H1 (cell line): Measurements from ENCODE around the gene DHX29. TPM values are rescaled to one million over a fixed set of nuclear protein-coding genes. Genes with fewer than 3 reads are reported as not detected.

Experiments used
- CTCF ChIA-PET: fragments of 300-600 bp; sonication (Branson Sonifier 250); formaldehyde crosslinking; loops from one replicate; lab custom pipeline; 2021; ENCODE audit not compliant: partially characterized antibody; lab: Charles Lee
- POLR2A ChIA-PET: fragments of 300-600 bp; sonication (Branson Sonifier 250); formaldehyde crosslinking; loops from one replicate; lab custom pipeline; 2021; ENCODE audit warnings: inconsistent platforms; ENCODE audit not compliant: partially characterized antibody; lab: Charles Lee
- DNase-seq, 2 experiments: peaks; one replicate each; pipeline versions ENCODE4 v3.0.0 to v3.0.0-alpha.2; 2010 to 2022; ENCODE audit warnings: low spot score in 2 of 2, low read depth in 1 of 2, mixed read lengths in 1 of 2
- FAIRE-seq: peaks from 2 replicates; lab custom pipeline; 2011; peaks lifted over from hg19 to GRCh38; lab: Jason Lieb, UNC
- H2AFZ ChIP-seq: 2 replicates; pipeline ENCODE4 v1.8.1; 2012; ENCODE audit warnings: low read length, inconsistent platforms
- H2AK5ac ChIP-seq: 2 replicates; pipeline ENCODE4 v1.6.1; 2013; ENCODE audit warnings: low read depth, low read length
- H2BK120ac ChIP-seq: replicated peaks from 2 replicates; pipeline ENCODE3; 2013; ENCODE audit warnings: low read depth, low read length, inconsistent platforms
- H2BK12ac ChIP-seq: 2 replicates; pipeline ENCODE4 v1.6.1; 2013; ENCODE audit warnings: low read depth, low read length
- H2BK15ac ChIP-seq: 2 replicates; pipeline ENCODE4 v1.6.1; 2013; ENCODE audit warnings: low read length
- H2BK20ac ChIP-seq: 2 replicates; pipeline ENCODE4 v1.6.1; 2013; ENCODE audit warnings: low read length
- H2BK5ac ChIP-seq: 2 replicates; pipeline ENCODE4 v1.6.1; 2013; ENCODE audit warnings: low read depth, low read length
- H3K14ac ChIP-seq: 2 replicates; pipeline ENCODE4 v1.6.1; 2013; ENCODE audit warnings: inconsistent platforms; ENCODE audit not compliant: insufficient read length
- H3K18ac ChIP-seq: 2 replicates; pipeline ENCODE4 v1.6.1; 2013; ENCODE audit warnings: low read length; ENCODE audit errors: extremely low read depth
- H3K23ac ChIP-seq: 2 replicates; pipeline ENCODE4 v1.6.1; 2013; ENCODE audit warnings: inconsistent platforms; ENCODE audit not compliant: insufficient read length
- H3K23me2 ChIP-seq: 2 replicates; pipeline ENCODE4 v1.6.1; 2013; ENCODE audit warnings: low read depth, low read length
- H3K27ac ChIP-seq: 2 replicates; pipeline ENCODE4 v1.6.1; 2011; ENCODE audit warnings: low read depth, low read length, inconsistent platforms
- H3K27me3 ChIP-seq, 4 experiments: replicated peaks in 1 of 4; 1 replicate in 1 of 4; 2 replicates in 3 of 4; pipeline versions ENCODE4 v1.6.1 to v1.8.1; 2011 to 2013; ENCODE audit warnings: low read length in 3 of 4, mild to moderate bottlenecking in 3 of 4, inconsistent platforms in 2 of 4, mixed read lengths in 2 of 4, moderate library complexity in 1 of 4; ENCODE audit not compliant: control insufficient read depth in 3 of 4, insufficient read depth in 3 of 4; ENCODE audit errors: extremely low read depth in 1 of 4
- H3K36me3 ChIP-seq, 4 experiments: 2 replicates each; pipeline versions ENCODE4 v1.6.1 to v1.8.1; 2011 to 2013; ENCODE audit warnings: mild to moderate bottlenecking in 4 of 4, low read length in 3 of 4, moderate library complexity in 2 of 4, control low read depth in 1 of 4, inconsistent platforms in 1 of 4; ENCODE audit not compliant: insufficient read depth in 4 of 4, control insufficient read depth in 2 of 4
- H3K4ac ChIP-seq: replicated peaks from 2 replicates; pipeline ENCODE3; 2013; ENCODE audit warnings: low read length, low read depth, mixed read lengths, inconsistent platforms; ENCODE audit not compliant: insufficient read length
- H3K4me1 ChIP-seq, 4 experiments: replicated peaks in 1 of 4; 1 replicate in 1 of 4; 2 replicates in 3 of 4; pipeline versions ENCODE4 v1.6.1 to v1.8.1; 2011 to 2013; ENCODE audit warnings: low read length in 3 of 4, inconsistent platforms in 2 of 4, mixed read lengths in 1 of 4; ENCODE audit not compliant: insufficient read depth in 4 of 4, control insufficient read depth in 3 of 4
- H3K4me2 ChIP-seq, 2 experiments: 2 replicates each; pipeline versions ENCODE4 v1.6.1 to v1.8.1; 2011 to 2013; ENCODE audit warnings: low read depth in 2 of 2, low read length in 2 of 2, control low read depth in 1 of 2, inconsistent platforms in 1 of 2, mild to moderate bottlenecking in 1 of 2; ENCODE audit not compliant: insufficient read depth in 1 of 2
- H3K4me3 ChIP-seq, 4 experiments: fragments of 200-600, 300-600 bp in 1 of 4; sonication (generic), shearing (Covaris generic), sonication (Bioruptor Twin) in 1 of 4; 2 replicates each; pipeline versions ENCODE4 v1.5.1 to v1.8.1; 2011 to 2016; ENCODE audit warnings: low read length in 4 of 4, low read depth in 3 of 4, control low read depth in 2 of 4, inconsistent platforms in 2 of 4, mild to moderate bottlenecking in 2 of 4, mixed read lengths in 1 of 4, moderate library complexity in 1 of 4; ENCODE audit not compliant: insufficient read depth in 2 of 4; ENCODE audit errors: extremely low read depth in 1 of 4
- H3K56ac ChIP-seq: replicated peaks from 2 replicates; pipeline ENCODE3; 2013; ENCODE audit warnings: low read depth, mild to moderate bottlenecking, mixed read lengths, low read length, inconsistent platforms; ENCODE audit not compliant: insufficient read length
- H3K79me1 ChIP-seq: 2 replicates; pipeline ENCODE4 v1.6.1; 2013; ENCODE audit warnings: low read depth, low read length, control low read depth
- H3K79me2 ChIP-seq, 2 experiments: 2 replicates each; pipeline versions ENCODE4 v1.6.1 to v1.8.1; 2012 to 2013; ENCODE audit warnings: low read length in 2 of 2, mild to moderate bottlenecking in 2 of 2, inconsistent platforms in 1 of 2; ENCODE audit not compliant: insufficient read depth in 2 of 2, control insufficient read depth in 1 of 2
- H3K9ac ChIP-seq, 4 experiments: replicated peaks in 1 of 4; 1 replicate in 1 of 4; 2 replicates in 3 of 4; pipeline versions ENCODE4 v1.6.1 to v1.8.1; 2011 to 2013; ENCODE audit warnings: low read depth in 3 of 4, low read length in 3 of 4, control low read depth in 2 of 4, mild to moderate bottlenecking in 2 of 4, moderate library complexity in 2 of 4, inconsistent platforms in 1 of 4; ENCODE audit errors: extremely low read depth in 1 of 4
- H3K9me3 ChIP-seq, 2 experiments: 2 replicates each; pipeline versions ENCODE4 v1.6.1 to v1.8.1; 2012 to 2013; ENCODE audit warnings: mild to moderate bottlenecking in 2 of 2, moderate library complexity in 2 of 2, control low read depth in 1 of 2, inconsistent platforms in 1 of 2, low read depth in 1 of 2, low read length in 1 of 2, mixed read lengths in 1 of 2; ENCODE audit not compliant: insufficient read depth in 2 of 2
- H4K20me1 ChIP-seq, 2 experiments: replicated peaks in 1 of 2; 2 replicates each; pipeline versions ENCODE3 to v1.8.1; 2011 to 2013; ENCODE audit warnings: inconsistent platforms in 2 of 2, low read length in 2 of 2, mild to moderate bottlenecking in 1 of 2; ENCODE audit not compliant: insufficient read depth in 2 of 2, control insufficient read depth in 1 of 2
- H4K5ac ChIP-seq: 2 replicates; pipeline ENCODE4 v1.6.1; 2013; ENCODE audit warnings: low read length, low read depth, mixed read lengths, inconsistent platforms; ENCODE audit not compliant: insufficient read length
- H4K8ac ChIP-seq: 2 replicates; pipeline ENCODE4 v1.8.0; 2013; ENCODE audit warnings: mild to moderate bottlenecking, moderate library complexity, low read length, inconsistent platforms; ENCODE audit not compliant: insufficient read depth; ENCODE audit errors: extremely low read depth
- H4K91ac ChIP-seq: replicated peaks from 2 replicates; pipeline ENCODE3; 2013; ENCODE audit warnings: low read length, mixed read lengths, inconsistent platforms; ENCODE audit not compliant: insufficient read length
- RAD21 ChIP-seq, 2 experiments: IDR thresholded peaks in 1 of 2; conservative IDR thresholded peaks in 1 of 2; 2 replicates each; pipeline ENCODE4 v1.6.1; 2011; ENCODE audit warnings: low read depth in 2 of 2, low read length in 2 of 2, improper control_type of control experiment in 1 of 2, inconsistent platforms in 1 of 2, mild to moderate bottlenecking in 1 of 2, moderate library complexity in 1 of 2
- WGBS, 2 experiments: shearing (Covaris generic) in 1 of 2; methylation state at CpG; one replicate each; pipeline versions ENCODE4 v1.1.6 to v1.1.7; 2013 to 2015; ENCODE audit warnings: low lambda C conversion rate in 2 of 2, mixed read lengths in 2 of 2, inconsistent platforms in 1 of 2, low coverage in 1 of 2, missing lambda C conversion rate in 1 of 2; ENCODE audit not compliant: insufficient replicate concordance in 2 of 2, insufficient coverage in 1 of 2, insufficient read length in 1 of 2; ENCODE audit errors: extremely low coverage in 1 of 2, missing lambda C conversion rate in 1 of 2; 5-methylcytosine and 5-hydroxymethylcytosine counted together
- polyA plus RNA-seq, 7 experiments: library from polyadenylated mRNA; depleted of rRNA in 3 of 7; stranded (reverse) in 5 of 7; unstranded in 2 of 7; fragments of >200 nt in 5 of 7; fragments of 200-250 nt in 2 of 7; gene quantifications; 1 replicate in 5 of 7; 2 replicates in 1 of 7; 4 replicates in 1 of 7; pipeline versions ENCODE4 v1.2.1 to v1.2.3, GENCODE V29; 2011 to 2013; ENCODE audit warnings: missing spikeins in 2 of 7, mixed read lengths in 2 of 7
- total RNA-seq: library from RNA; stranded (reverse); fragmentation: NEBNext Ultra II Directional; extraction: Animal tissue kit (Norgen Biotek cat#: 25700); gene quantifications from 2 replicates; pipeline ENCODE4 v1.2.1, GENCODE V29; 2021
- TF ChIP-seq, protein P1 (sequence below): IDR thresholded peaks from 2 replicates; pipeline ENCODE4 v1.6.1; 2012; ENCODE audit warnings: inconsistent platforms

Gene DHX29
- total and polyA plus RNA-seq, 2 of the 8 experiments (the other 6 are each of a cell fraction or from before 2014, with no cell fraction given), result 3.4 to 32.1 TPM

DNA sequence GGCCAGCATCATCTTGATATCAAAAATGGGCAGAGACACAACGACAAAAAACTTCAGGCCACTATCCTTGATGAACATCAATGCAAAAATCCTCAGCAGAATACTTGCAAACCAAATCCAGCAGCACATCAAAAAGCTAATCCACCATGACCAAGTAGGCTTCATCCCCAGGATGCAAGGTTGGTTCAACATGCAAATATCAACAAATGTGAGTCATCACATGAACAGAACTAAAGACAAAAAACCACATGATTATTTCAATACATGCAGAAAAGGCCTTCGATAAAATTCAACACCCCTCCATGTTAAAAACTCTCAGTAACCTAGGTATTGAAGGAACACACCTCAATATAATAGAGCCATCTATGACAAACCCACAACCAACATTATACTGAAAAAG, 8.8 kb upstream of the DHX29 start:
- POLR2A ChIA-PET, result interaction anchor here (1.2 to 1.8 kb wide), 2 partner anchors 8 to 10 kb away, joined by 3 to 8 read pairs; partner anchors contain the start of genes DHX29 and MTREX

More for the DNA sequence above, 8.8 kb upstream of the DHX29 start:
- no peaks in the 10 kb centered on the region; a peak in 2 of 8 replicates for H3K36me3 ChIP-seq
- H3K56ac ChIP-seq, result no peak overlapping the region
- no peak overlapping the region for H3K4me2 ChIP-seq
- H4K20me1 ChIP-seq, result peaks cover 4 to 7% of the 10 kb centered on the region in 2 experiments
- H4K5ac ChIP-seq, result no peak overlapping the region
- H4K91ac ChIP-seq, result no peak overlapping the region
- no peak for TF ChIP-seq RAD21 (IDR thresholded peaks at IDR 0.05 in 1 of 2, conservative IDR thresholded peaks at IDR 0.05 in 1 of 2; ENCODE audit: low read depth in 2 of 2, low read length in 2 of 2)
- TF ChIP-seq, protein P1, sequence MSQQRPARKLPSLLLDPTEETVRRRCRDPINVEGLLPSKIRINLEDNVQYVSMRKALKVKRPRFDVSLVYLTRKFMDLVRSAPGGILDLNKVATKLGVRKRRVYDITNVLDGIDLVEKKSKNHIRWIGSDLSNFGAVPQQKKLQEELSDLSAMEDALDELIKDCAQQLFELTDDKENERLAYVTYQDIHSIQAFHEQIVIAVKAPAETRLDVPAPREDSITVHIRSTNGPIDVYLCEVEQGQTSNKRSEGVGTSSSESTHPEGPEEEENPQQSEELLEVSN, result no peak
- peaks cover 0 to 3% (median 0%) of the 10 kb centered on the region in 4 experiments; a peak in 2 of 7 replicates for H3K4me1 ChIP-seq
- peaks cover 23 to 99% of the 10 kb centered on the region in 2 experiments for H3K79me2 ChIP-seq
- H4K8ac ChIP-seq, result no peak overlapping the region
- WGBS, 2 experiments, result 86% methylated on average over 2 of the region's 2 CpGs; no CpG with 5 or more reads in 1 of the 2 experiments
- no peaks in the 10 kb centered on the region for H3K9me3 ChIP-seq
- no peak for DNase-seq
- H3K23me2 ChIP-seq, result no peaks in the 10 kb centered on the region
- no peak overlapping the region for H2BK120ac ChIP-seq
- H3K23ac ChIP-seq, result no peak overlapping the region
- H2BK5ac ChIP-seq, result no peak overlapping the region
- H2BK12ac ChIP-seq, result no peak overlapping the region
- H3K14ac ChIP-seq, result no peak overlapping the region
- H3K4ac ChIP-seq, result no peak overlapping the region
- CTCF ChIA-PET, result no interaction called here
- H3K27me3 ChIP-seq, result no peaks in the 10 kb centered on the region
- no peak overlapping the region for H3K27ac ChIP-seq
- H2BK20ac ChIP-seq, result no peak overlapping the region
- no peak for FAIRE-seq
- H2BK15ac ChIP-seq, result no peak overlapping the region
- H2AFZ ChIP-seq, result no peak overlapping the region
- H2AK5ac ChIP-seq, result no peak overlapping the region
- peaks cover 6% of the 10 kb centered on the region for H3K79me1 ChIP-seq
- no peak overlapping the region for H3K18ac ChIP-seq
- H3K9ac ChIP-seq, result no peak overlapping the region
- no peak overlapping the region for H3K4me3 ChIP-seq
